WTC11 (cell line): Measurements from ENCODE around the gene HDLBP.

ENCODE experiments used
- ESRRA ChIP-seq: sonication (generic); formaldehyde crosslinking; IDR thresholded peaks from 2 replicates; pipeline ENCODE4 v1.8.1; 2022; ENCODE audit warnings: mild to moderate bottlenecking, missing genetic modification reagents, borderline replicate concordance
- ETV6 ChIP-seq: sonication (generic); formaldehyde crosslinking; IDR thresholded peaks from 2 replicates; pipeline ENCODE4 v1.8.1; 2022; ENCODE audit warnings: mild to moderate bottlenecking, missing genetic modification reagents
- IRF2 ChIP-seq: sonication (generic); formaldehyde crosslinking; IDR thresholded peaks from 2 replicates; pipeline ENCODE4 v1.8.0; 2022; ENCODE audit warnings: low read depth, missing genetic modification reagents, borderline replicate concordance
- JUN ChIP-seq: sonication (generic); formaldehyde crosslinking; IDR thresholded peaks from 2 replicates; pipeline ENCODE4 v1.8.0; 2023; ENCODE audit warnings: mild to moderate bottlenecking, missing genetic modification reagents
- KAT7 ChIP-seq: sonication (generic); formaldehyde crosslinking; IDR thresholded peaks from 2 replicates; pipeline ENCODE4 v1.8.1; 2023; ENCODE audit warnings: missing genetic modification reagents, mild to moderate bottlenecking, borderline replicate concordance
- NFYB ChIP-seq: sonication (generic); formaldehyde crosslinking; conservative IDR thresholded peaks from 2 replicates; pipeline ENCODE4 v1.8.0; 2022; ENCODE audit warnings: low read depth, missing genetic modification reagents
- NR2C2 ChIP-seq: sonication (generic); formaldehyde crosslinking; IDR thresholded peaks from 2 replicates; pipeline ENCODE4 v1.8.0; 2022; ENCODE audit warnings: mild to moderate bottlenecking, missing genetic modification reagents
- ZBTB43 ChIP-seq: sonication (generic); formaldehyde crosslinking; IDR thresholded peaks from 2 replicates; pipeline ENCODE4 v1.8.1; 2023; ENCODE audit warnings: mild to moderate bottlenecking, missing genetic modification reagents
- ZNF263 ChIP-seq: sonication (generic); formaldehyde crosslinking; IDR thresholded peaks from 2 replicates; pipeline ENCODE4 v1.8.1; 2022; ENCODE audit warnings: low read depth, mild to moderate bottlenecking, moderate library complexity, missing genetic modification reagents
- TF ChIP-seq, protein P1 (sequence below): fragments of 200-600 bp; IDR thresholded peaks from 2 replicates; pipeline ENCODE4 v1.8.0; 2022; ENCODE audit warnings: antibody characterized with exemption
- TF ChIP-seq, protein P2 (sequence below): sonication (generic); formaldehyde crosslinking; IDR thresholded peaks from 2 replicates; pipeline ENCODE4 v1.8.0; 2022; ENCODE audit warnings: mild to moderate bottlenecking, missing genetic modification reagents
- TF ChIP-seq, protein P3 (sequence below): sonication (generic); formaldehyde crosslinking; IDR thresholded peaks from 2 replicates; pipeline ENCODE4 v1.8.1; 2022; ENCODE audit warnings: low read depth, missing genetic modification reagents, borderline replicate concordance

GRCh38 chr2:241235859-241236593 is 79.4 kb downstream of the HDLBP start:
- TF ChIP-seq, protein P1, sequence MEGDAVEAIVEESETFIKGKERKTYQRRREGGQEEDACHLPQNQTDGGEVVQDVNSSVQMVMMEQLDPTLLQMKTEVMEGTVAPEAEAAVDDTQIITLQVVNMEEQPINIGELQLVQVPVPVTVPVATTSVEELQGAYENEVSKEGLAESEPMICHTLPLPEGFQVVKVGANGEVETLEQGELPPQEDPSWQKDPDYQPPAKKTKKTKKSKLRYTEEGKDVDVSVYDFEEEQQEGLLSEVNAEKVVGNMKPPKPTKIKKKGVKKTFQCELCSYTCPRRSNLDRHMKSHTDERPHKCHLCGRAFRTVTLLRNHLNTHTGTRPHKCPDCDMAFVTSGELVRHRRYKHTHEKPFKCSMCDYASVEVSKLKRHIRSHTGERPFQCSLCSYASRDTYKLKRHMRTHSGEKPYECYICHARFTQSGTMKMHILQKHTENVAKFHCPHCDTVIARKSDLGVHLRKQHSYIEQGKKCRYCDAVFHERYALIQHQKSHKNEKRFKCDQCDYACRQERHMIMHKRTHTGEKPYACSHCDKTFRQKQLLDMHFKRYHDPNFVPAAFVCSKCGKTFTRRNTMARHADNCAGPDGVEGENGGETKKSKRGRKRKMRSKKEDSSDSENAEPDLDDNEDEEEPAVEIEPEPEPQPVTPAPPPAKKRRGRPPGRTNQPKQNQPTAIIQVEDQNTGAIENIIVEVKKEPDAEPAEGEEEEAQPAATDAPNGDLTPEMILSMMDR: no peak
- TF ChIP-seq IRF2 (CRISPR knock-in tag) (no peak), ZBTB43 (no peak), ESRRA (CRISPR knock-in tag) (no peak), JUN (CRISPR knock-in tag) (no peak), ZNF263 (no peak), KAT7 (CRISPR knock-in tag) (no peak), NFYB (CRISPR knock-in tag) (no peak), NR2C2 (CRISPR knock-in tag) (no peak), ETV6 (no peak)
- TF ChIP-seq, protein P2, sequence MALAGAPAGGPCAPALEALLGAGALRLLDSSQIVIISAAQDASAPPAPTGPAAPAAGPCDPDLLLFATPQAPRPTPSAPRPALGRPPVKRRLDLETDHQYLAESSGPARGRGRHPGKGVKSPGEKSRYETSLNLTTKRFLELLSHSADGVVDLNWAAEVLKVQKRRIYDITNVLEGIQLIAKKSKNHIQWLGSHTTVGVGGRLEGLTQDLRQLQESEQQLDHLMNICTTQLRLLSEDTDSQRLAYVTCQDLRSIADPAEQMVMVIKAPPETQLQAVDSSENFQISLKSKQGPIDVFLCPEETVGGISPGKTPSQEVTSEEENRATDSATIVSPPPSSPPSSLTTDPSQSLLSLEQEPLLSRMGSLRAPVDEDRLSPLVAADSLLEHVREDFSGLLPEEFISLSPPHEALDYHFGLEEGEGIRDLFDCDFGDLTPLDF (CRISPR knock-in tag): no peak
- TF ChIP-seq, protein P3, sequence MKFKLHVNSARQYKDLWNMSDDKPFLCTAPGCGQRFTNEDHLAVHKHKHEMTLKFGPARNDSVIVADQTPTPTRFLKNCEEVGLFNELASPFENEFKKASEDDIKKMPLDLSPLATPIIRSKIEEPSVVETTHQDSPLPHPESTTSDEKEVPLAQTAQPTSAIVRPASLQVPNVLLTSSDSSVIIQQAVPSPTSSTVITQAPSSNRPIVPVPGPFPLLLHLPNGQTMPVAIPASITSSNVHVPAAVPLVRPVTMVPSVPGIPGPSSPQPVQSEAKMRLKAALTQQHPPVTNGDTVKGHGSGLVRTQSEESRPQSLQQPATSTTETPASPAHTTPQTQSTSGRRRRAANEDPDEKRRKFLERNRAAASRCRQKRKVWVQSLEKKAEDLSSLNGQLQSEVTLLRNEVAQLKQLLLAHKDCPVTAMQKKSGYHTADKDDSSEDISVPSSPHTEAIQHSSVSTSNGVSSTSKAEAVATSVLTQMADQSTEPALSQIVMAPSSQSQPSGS (CRISPR knock-in tag): no peak
